HT-29 (cell line): ENCODE measurements around the gene GDPD3. TPM values are rescaled to one million over a fixed set of nuclear protein-coding genes. Genes with fewer than 3 reads are reported as not detected.
"Not testable (repeated sequence)": the region's sequence is repeated elsewhere in the genome, so short reads cannot be mapped to it uniquely, and the experiment has no call there.

ENCODE experiments used
- DNase-seq: peaks from one replicate; pipeline ENCODE4 v3.0.0-alpha.2; 2015; ENCODE audit warnings: low spot score
- total RNA-seq: library from RNA; depleted of rRNA; stranded (reverse); fragments of >200 nt; shearing (Covaris generic); gene quantifications from 2 replicates; pipeline ENCODE4 v1.2.3, GENCODE V29; 2014; rRNA removed

The GDPD3 gene
- 1.2 and 1.5 TPM in 2 replicates for total RNA-seq

GRCh38 chr16:30113031-30113710 is at the start of gene GDPD3:
Gene GDPD3 (minus strand): TSS chr16:30113537. CDS start chr16:30113478, 59 bp downstream.
- peak; percentile 29 for DNase-seq

GRCh38 chr16:30157214-30157613 is 43.9 kb upstream of the GDPD3 start:
- no peak for DNase-seq

GRCh38 chr16:30155188-30155587 is 41.9 kb upstream of the GDPD3 start:
- no peak for DNase-seq

DNA sequence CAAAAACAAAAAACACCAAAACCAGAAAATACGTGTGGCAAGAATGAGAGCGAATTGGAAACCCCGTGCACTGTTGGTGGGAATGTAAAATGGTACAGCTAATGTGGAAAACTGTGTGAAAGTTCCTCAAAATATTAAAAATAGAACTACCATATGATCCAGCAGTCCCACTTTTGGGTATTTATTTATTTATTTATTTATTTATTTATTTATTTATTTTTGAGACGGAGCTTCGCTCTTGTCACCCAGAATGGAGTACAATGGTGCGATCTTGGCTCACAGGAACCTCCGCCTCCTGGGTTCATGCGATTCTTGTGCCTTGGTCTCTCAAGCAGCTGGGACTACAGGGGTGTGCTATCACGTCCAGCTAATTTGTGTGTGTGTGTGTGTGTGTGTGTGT is 39.2 kb upstream of the GDPD3 start:
- no peak for DNase-seq

GRCh38 chr16:30151091-30151490 is 37.8 kb upstream of the GDPD3 start:
- no peak for DNase-seq

GRCh38 chr16:30149250-30149930 is 36.1 kb upstream of the GDPD3 start:
- DNase-seq: no peak

DNA sequence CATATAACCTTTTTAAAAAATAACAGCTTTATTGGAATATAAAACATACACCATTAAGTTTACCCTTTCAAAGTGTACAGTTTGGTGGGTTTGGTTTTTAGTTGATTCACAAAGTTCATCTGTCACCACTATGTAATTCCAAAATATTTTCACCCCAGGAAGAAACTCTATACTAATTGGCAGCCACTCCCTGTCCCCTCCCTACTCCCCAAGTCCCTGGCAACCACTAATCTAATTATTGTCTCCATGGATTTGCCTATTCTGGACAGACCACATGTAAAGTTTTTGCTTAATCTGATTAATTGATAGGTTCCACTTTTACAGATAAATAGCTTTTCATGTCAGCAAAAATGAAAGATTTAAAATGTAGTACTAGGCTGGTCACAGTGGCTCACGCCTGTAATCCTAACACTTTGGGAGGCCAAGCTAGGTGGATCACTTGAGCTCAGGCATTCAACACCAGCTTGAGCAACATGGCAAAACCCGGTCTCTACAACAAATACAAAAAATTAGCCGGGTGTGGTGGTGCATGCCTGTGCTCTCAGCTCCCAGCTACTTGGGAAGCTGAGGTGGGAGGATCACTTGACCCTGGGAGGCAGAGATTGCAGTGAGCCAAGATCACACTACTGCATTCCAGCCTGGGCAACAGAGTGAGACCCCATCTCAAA is 34.6 kb upstream of the GDPD3 start:
- DNase-seq: no peak

DNA sequence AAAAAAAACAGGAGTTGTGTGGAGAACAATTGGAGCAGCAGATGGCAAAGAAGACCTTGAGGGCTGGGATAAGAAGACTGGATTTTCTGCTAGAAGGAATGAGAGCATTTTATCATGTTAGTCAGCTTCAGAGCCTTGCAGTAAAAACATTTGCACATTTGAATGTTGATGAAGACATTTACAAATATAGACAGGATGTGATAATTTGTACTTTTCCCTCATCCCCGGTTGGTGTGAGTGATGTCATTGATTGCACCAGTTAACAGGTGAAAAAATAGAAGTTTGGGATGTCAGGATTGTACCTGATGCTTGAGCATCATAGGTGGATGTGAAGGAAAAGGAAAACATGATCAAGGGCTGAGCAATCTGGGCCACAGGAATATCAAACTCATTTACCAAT is 32.3 kb upstream of the GDPD3 start:
- no peak for DNase-seq

DNA sequence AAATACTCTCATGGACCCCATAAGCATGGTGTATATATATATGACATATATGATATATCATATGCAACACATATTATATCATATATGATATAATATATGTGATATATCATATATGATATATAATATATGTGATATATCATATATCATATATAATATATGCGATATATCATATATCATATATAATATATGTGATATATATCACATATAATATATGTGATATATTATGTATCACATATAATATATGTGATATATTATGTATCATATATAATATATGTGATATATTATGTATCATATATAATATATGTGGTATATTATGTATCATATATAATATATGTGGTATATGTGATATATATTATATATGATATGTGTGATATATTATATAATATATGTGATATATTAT is 31.6 kb upstream of the GDPD3 start:
- DNase-seq: no peak

- DNase-seq: no peak
Measured at GRCh38 chr16:30144017-30144416, 30.7 kb upstream of the GDPD3 start.

DNA sequence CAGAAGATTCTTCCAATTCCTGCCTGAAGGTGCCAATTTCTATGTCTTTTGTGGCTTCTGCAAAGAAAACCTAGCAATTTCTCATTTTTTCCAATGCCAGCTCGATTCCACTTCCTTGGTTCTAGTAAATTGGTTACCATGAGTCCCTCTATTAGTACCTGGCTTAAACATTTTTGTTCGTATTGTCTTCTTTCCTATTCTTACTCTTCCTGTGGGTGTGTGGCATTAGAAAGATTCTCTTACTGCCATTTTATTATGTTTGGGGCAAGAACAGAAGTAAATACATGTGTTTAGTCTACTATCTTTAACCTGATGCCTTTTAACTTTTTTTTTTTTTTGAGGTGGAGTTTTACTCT is 30.0 kb upstream of the GDPD3 start:
- DNase-seq: no peak

- DNase-seq: peak; percentile 45
Measured at GRCh38 chr16:30142672-30143346, 29.5 kb upstream of the GDPD3 start.

DNA sequence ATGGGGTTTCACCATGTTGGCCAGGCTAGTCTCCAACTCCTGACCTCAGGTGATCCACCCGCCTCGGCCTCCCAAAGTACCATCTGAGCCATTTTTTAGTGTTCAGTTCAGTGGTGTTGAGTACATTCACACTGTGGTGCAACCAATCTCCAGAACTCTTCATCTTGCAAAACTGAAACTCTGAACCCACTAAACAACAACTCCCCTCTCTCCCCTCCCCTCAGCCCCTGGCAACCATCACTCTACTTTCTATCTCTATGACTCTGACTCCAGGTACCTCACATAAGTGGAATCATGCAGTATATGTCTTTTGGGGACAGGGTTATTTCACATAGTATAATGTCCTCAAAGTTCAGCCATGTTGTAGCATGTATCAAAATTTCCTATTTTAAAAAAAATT is 28.4 kb upstream of the GDPD3 start:
- no peak for DNase-seq

GRCh38 chr16:30139583-30140481 is 26.5 kb upstream of the GDPD3 start:
- DNase-seq: no peak

DNA sequence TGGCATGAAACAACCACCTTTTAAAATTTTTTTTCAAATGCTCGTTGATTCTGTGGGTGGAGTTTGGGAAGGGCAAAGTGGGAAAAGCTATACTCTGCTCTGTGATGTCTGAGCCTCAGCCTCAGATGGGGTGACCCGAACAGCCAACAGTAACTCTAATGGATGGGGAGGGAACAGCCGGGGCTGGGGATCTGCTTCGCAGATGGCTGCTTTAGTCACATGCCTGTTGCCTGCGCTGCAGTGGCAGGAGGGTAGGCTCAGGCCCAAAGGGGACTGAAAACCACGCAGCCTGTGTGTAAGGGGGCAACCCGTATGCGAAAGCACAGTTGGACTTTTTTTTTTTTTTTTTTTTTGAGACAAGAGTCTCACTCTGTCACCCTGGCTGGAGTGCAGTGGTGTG is 24.6 kb upstream of the GDPD3 start:
- no peak for DNase-seq

DNA sequence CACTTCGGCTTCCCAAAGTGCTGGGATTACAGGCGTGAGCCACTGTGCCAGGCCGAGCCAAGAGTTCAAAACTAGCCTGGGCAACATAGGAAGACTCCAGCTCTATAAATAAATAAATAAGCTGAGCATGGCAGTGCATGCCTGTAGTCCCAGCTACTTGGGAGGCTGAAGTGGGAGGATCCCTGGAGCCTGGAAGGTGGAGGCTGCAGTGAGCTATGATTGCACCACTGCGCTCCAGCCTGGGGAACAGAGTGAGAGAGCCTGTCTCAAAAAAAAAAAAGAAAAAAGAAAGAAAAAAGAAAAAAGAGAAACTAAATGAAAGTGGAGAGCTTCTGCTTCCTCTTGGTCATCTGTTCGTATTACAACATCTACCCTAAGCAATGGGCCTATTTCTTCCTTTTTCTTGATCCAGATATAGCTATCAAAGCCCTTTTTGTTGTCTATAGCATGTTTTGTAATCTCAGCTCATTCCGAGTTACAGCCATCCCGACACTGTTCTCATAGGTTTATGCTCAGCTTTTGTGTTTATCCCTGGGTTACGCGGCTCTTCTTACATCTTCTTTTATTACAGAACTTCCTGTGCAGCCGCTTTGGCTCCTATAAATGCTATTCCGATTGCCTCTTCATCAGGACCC is 23.8 kb upstream of the GDPD3 start:
- DNase-seq: no peak

DNA sequence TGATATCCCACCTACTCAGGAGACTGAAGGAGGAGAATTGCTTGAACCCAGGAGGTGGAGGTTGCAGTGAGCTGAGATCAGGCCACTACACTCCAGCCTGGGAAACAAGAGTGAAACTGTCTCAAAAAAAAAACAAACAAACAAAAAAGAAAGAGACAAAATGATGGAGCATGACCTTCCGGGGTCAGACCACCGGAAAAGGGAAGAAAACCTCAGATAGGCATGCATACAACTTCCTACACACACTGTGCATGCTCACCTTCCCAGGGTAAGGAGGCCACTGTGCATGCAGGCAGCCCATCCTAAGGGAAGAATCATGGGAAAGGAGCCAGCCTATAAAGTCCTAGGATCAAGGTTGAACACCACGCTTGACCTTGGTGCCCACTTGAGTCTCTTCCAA is 19.3 kb upstream of the GDPD3 start:
- DNase-seq: no peak

DNA sequence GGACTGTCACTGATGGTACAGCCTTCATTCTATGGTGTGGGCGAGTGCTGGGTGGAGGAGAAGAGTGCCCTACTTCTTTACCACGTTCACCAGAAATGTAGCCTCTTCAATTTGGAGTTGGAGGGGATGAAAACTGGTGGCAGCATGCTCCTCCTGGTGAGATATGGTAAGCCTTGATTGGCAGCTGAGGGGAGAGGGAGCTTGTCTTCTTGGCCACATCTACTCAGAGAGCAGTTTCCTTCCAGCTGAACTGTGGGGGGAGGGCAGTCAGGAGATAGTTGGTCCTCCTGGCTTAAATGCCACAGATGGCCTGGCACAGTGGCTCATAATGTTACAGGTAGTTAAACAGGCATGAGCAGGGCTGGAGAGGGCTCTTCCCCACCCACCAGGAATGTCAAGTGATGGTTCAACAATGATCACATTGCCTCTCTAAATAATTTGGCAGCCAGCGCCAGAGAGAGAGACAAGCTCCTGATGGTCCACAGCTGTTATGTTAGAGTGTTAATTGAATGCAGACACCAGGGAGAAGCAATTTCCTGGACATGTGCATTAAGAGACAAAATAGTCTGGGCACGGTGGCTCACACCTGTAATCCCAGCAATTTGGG is 18.6 kb upstream of the GDPD3 start:
- no peak for DNase-seq

- DNase-seq: no peak
Measured at GRCh38 chr16:30127993-30128392, 14.7 kb upstream of the GDPD3 start.

DNA sequence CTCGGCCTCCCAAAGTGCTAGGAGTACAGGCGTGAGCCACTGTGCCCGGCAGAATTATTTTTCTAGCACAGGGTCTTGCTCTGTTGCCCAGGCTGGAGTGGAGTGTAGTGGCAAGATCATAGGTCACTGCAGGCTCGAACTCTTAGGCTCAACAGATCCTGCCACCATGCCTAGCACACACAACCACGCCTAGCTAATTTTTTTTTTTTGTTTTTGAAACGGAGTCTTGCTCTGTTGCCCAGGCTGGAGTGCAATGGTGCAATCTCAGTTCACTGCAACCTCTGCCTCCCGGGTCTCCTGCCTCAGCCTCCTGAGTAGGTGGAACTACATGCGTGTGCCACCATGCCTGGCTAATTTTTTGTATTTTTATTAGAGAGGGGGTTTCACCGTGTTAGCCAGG is 12.4 kb upstream of the GDPD3 start:
- DNase-seq: not testable (repeated sequence)
